DND-41 (cell line): Measurements from ENCODE around the gene MYADM.

Experiments used
- ATAC-seq: fragments of 200-7000 bp; cut with Tn5 transposase; 3 replicates; pipeline ENCODE4 v1.9.1; 2021; ENCODE audit warnings: low read depth; ENCODE audit not compliant: insufficient read depth
- DNase-seq: peaks from one replicate; pipeline ENCODE4 v3.0.0-alpha.2; 2020
- H2AFZ ChIP-seq: 2 replicates; pipeline ENCODE4 v1.6.0; 2012; ENCODE audit warnings: low read depth, low read length
- H3K27ac ChIP-seq: 2 replicates; pipeline ENCODE4 v1.5.1; 2012; ENCODE audit warnings: low read length, inconsistent platforms
- H3K27me3 ChIP-seq: fragments of 200-600 bp; sonication (generic); 2 replicates; pipeline ENCODE4 v1.6.0; 2012; ENCODE audit warnings: low read length, mild to moderate bottlenecking, inconsistent platforms; ENCODE audit not compliant: insufficient read depth, poor library complexity
- H3K36me3 ChIP-seq: 2 replicates; pipeline ENCODE4 v1.5.1; 2012; ENCODE audit warnings: low read length, inconsistent platforms; ENCODE audit not compliant: insufficient read depth
- H3K4me1 ChIP-seq: 2 replicates; pipeline ENCODE4 v1.5.1; 2012; ENCODE audit warnings: mild to moderate bottlenecking, low read length; ENCODE audit not compliant: insufficient read depth
- H3K4me2 ChIP-seq: 2 replicates; pipeline ENCODE4 v1.6.0; 2012; ENCODE audit warnings: mild to moderate bottlenecking, moderate library complexity, low read length, inconsistent platforms; ENCODE audit not compliant: insufficient read depth
- H3K4me3 ChIP-seq, 2 experiments: fragments of 200-600 bp in 1 of 2; shearing (Covaris generic) in 1 of 2; 2 replicates each; pipeline ENCODE4 v1.5.1; 2012 to 2016; ENCODE audit warnings: inconsistent platforms in 2 of 2, low read length in 2 of 2, mild to moderate bottlenecking in 2 of 2, low read depth in 1 of 2, moderate library complexity in 1 of 2
- H3K79me2 ChIP-seq: 2 replicates; pipeline ENCODE4 v1.6.0; 2012; ENCODE audit warnings: low read length, inconsistent platforms; ENCODE audit not compliant: insufficient read depth
- H3K9ac ChIP-seq: 2 replicates; pipeline ENCODE4 v1.6.0; 2012; ENCODE audit warnings: low read depth, mild to moderate bottlenecking, inconsistent platforms, low read length, moderate library complexity
- H3K9me3 ChIP-seq: 2 replicates; pipeline ENCODE4 v1.5.1; 2012; ENCODE audit warnings: low read length, moderate library complexity, mild to moderate bottlenecking, inconsistent platforms; ENCODE audit not compliant: insufficient read depth, severe bottlenecking
- H4K20me1 ChIP-seq: 2 replicates; pipeline ENCODE4 v1.6.0; 2012; ENCODE audit warnings: low read length; ENCODE audit not compliant: insufficient read depth
- EZH2 ChIP-seq: IDR thresholded peaks from 3 replicates; pipeline ENCODE4 v1.6.1; 2012; ENCODE audit warnings: borderline replicate concordance, low read depth, mild to moderate bottlenecking, moderate library complexity, low read length, inconsistent platforms; ENCODE audit not compliant: severe bottlenecking
- TF ChIP-seq, protein P1 (sequence below): IDR thresholded peaks from 2 replicates; pipeline ENCODE4 v1.5.1; 2012; ENCODE audit warnings: borderline replicate concordance, low read length, moderate library complexity, mild to moderate bottlenecking; ENCODE audit not compliant: poor library complexity, severe bottlenecking; ENCODE audit errors: extremely low read depth

Gene MYADM

DNA sequence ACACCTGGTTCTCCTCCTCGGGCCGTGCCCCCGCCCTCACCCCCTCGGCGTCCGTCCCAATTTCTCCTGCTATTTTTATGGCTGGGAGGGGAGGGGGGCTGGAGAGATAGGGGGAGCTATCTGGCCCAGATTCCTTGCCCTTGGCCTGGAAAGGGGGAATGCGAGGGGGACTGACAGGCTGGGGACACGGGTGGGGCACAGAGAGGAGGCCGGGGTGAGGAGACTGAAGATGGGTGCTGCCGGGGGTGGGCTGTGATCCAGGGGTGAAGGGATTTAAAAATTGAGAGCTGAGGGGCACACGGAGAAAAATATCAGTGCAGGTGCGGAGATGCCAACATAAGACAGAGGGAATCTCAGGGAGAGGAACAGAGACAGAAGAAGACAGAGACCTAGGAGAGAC, 16.6 kb downstream of the MYADM start:
- Histone ChIP-seq H3K36me3 (no peaks in the 10 kb centered on the region), H3K4me2 (no peak overlapping the region), H3K27me3 (no peaks in the 10 kb centered on the region)

DNA sequence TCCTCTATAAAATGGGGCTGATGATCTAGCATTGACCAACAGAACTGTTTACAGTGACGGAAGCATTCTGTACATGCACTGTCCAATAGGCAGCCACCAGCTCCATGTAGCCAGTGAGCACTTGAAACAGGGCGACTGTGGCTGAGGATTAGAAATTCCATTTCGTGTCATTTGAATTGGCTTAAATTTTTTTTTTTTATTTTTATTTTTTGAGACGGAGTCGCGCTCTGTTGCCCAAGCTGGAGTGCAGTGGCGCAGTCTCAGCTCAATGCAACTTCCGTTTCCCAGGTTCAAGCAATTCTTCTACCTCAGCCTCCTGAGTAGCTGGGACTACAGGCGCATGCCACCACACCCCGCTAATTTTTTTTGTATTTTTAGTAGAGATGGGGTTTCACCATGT, 17.4 kb downstream of the MYADM start:
- H3K4me3 ChIP-seq, result no peak overlapping the region

More for the DNA sequence above, 16.6 kb downstream of the MYADM start:
- DNase-seq, result no peak
- H3K79me2 ChIP-seq, result no peaks in the 10 kb centered on the region
- ATAC-seq, result no peak
- no peak overlapping the region for H3K4me3 ChIP-seq
- H3K27ac ChIP-seq, result no peak overlapping the region
- H3K4me1 ChIP-seq, result no peaks in the 10 kb centered on the region
- H4K20me1 ChIP-seq, result no peaks in the 10 kb centered on the region
- no peaks in the 10 kb centered on the region for H3K9me3 ChIP-seq
- H2AFZ ChIP-seq, result no peak overlapping the region
- no peak for TF ChIP-seq EZH2
- TF ChIP-seq, protein P1, sequence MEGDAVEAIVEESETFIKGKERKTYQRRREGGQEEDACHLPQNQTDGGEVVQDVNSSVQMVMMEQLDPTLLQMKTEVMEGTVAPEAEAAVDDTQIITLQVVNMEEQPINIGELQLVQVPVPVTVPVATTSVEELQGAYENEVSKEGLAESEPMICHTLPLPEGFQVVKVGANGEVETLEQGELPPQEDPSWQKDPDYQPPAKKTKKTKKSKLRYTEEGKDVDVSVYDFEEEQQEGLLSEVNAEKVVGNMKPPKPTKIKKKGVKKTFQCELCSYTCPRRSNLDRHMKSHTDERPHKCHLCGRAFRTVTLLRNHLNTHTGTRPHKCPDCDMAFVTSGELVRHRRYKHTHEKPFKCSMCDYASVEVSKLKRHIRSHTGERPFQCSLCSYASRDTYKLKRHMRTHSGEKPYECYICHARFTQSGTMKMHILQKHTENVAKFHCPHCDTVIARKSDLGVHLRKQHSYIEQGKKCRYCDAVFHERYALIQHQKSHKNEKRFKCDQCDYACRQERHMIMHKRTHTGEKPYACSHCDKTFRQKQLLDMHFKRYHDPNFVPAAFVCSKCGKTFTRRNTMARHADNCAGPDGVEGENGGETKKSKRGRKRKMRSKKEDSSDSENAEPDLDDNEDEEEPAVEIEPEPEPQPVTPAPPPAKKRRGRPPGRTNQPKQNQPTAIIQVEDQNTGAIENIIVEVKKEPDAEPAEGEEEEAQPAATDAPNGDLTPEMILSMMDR, result no peak
- H3K9ac ChIP-seq, result no peak overlapping the region

GRCh38 chr19:53892301-53892980, 24.8 kb downstream of the MYADM start:
- no peak overlapping the region for H3K4me2 ChIP-seq
- TF ChIP-seq, protein P1, result no peak
- TF ChIP-seq EZH2, result no peak
- no peaks in the 10 kb centered on the region for H3K4me1 ChIP-seq
- no peaks in the 10 kb centered on the region for H3K36me3 ChIP-seq
- H3K27ac ChIP-seq, result no peak overlapping the region
- no peaks in the 10 kb centered on the region for H3K79me2 ChIP-seq
- no peaks in the 10 kb centered on the region for H3K9me3 ChIP-seq
- H4K20me1 ChIP-seq, result no peaks in the 10 kb centered on the region
- DNase-seq, result no peak
- ATAC-seq, result no peak
- no peak overlapping the region for H3K4me3 ChIP-seq
- H3K9ac ChIP-seq, result no peak overlapping the region
- H3K27me3 ChIP-seq, result no peaks in the 10 kb centered on the region
- H2AFZ ChIP-seq, result no peak overlapping the region

More for the DNA sequence above, 17.4 kb downstream of the MYADM start:
- no peak for DNase-seq
- Histone ChIP-seq H3K27ac (no peak overlapping the region), H4K20me1 (no peaks in the 10 kb centered on the region), H3K4me1 (no peaks in the 10 kb centered on the region), H3K9me3 (no peaks in the 10 kb centered on the region), H3K9ac (no peak overlapping the region), H3K4me2 (no peak overlapping the region), H3K27me3 (no peaks in the 10 kb centered on the region), H3K79me2 (no peaks in the 10 kb centered on the region), H3K36me3 (no peaks in the 10 kb centered on the region), H2AFZ (no peak overlapping the region)
- TF ChIP-seq EZH2, result no peak
- no peak for ATAC-seq

DNA sequence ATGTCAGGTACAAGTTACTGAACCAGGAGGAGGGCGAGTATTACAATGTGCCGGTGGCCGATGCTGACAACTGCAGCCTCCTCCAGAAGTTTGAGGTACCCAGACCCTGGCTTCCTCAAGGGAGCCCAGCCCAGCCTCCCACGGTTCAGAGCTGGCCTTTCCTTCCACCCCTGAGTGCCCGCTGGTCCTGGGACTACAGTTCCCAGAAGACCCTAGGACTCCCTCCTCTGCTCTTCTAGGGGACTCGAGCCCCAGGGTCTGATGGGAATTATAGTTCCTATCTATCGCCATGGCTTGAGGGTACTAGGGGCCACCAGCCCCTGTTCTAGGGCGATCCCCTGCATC, 25.3 kb downstream of the MYADM start:
- Histone ChIP-seq H3K9ac (no peak overlapping the region), H4K20me1 (no peaks in the 10 kb centered on the region), H3K9me3 (no peaks in the 10 kb centered on the region), H3K4me2 (no peak overlapping the region), H3K4me1 (no peaks in the 10 kb centered on the region), H2AFZ (no peak overlapping the region), H3K27me3 (no peaks in the 10 kb centered on the region), H3K4me3 (no peak overlapping the region), H3K79me2 (no peaks in the 10 kb centered on the region), H3K36me3 (no peaks in the 10 kb centered on the region), H3K27ac (no peak overlapping the region)
- ATAC-seq (no peak), DNase-seq (no peak)
- TF ChIP-seq EZH2, result no peak
- TF ChIP-seq, protein P1, result no peak
